ENCODE measurements around the gene FAM3D.

Gene FAM3D

DNA sequence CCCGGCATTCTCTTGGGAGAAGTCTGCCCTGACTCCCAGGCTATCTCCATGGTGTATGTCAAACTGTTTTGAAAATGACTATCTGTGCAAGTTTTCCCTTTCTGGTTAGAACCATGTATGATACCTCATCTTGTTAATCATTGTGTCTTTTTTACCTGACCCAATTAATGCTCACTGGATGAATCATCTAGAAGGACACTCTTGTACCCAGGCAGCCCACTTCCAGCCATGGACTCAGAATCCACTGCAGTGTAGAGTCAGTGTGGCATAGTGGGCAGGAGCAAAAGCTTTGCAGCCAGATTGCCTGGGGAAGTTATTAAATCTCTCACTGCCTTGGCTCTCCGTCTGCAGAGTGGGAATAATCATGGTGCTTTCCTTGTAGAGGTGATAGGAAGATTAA, 1.2 kb downstream of the FAM3D start:
- Histone ChIP-seq H3K4me1 (ENCODE audit: insufficient read depth, low read length) (no peaks in the 10 kb centered on the region), H3K9me3 (ENCODE audit: low read length) (no peaks in the 10 kb centered on the region), H3K27me3 (ENCODE audit: control insufficient read depth in 1 of 2, insufficient read depth in 2 of 2, low read length in 2 of 2) (no peaks in the 10 kb centered on the region), H3K27ac (ENCODE audit: low read depth, low read length) (no peak overlapping the region), H3K9ac (ENCODE audit: low read length) (no peak overlapping the region), H3K4me3 (ENCODE audit: low read depth in 1 of 2, low read length in 2 of 2) (no peak overlapping the region), H3K36me3 (ENCODE audit: insufficient read depth, low read length) (no peaks in the 10 kb centered on the region)

DNA sequence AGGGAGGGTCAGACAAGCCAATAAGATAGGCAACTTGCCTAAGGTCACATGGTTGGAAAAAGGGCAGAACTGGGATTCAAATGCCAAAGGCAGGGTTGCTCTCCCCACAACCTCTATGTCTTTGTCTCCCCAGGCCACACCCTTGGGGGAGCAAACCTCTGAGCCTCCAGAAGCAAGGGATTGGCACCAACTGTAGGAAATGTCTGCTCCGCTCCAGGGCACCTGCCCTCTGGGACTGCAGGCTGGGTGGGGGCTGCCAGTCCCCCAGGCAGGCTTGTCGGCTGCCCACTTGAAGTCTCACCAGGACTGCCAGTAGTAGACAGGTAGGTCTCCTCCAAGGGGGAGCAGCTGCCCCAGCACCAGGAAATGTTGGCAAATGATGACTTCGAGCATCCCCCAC, 2.0 kb downstream of the FAM3D start:
- Histone ChIP-seq H3K27me3 (ENCODE audit: control insufficient read depth in 1 of 2, insufficient read depth in 2 of 2, low read length in 2 of 2) (no peaks in the 10 kb centered on the region), H3K9me3 (ENCODE audit: low read length) (no peaks in the 10 kb centered on the region), H3K4me3 (ENCODE audit: low read depth in 1 of 2, low read length in 2 of 2) (no peak overlapping the region), H3K36me3 (ENCODE audit: insufficient read depth, low read length) (no peaks in the 10 kb centered on the region), H3K4me1 (ENCODE audit: insufficient read depth, low read length) (no peaks in the 10 kb centered on the region), H3K9ac (ENCODE audit: low read length) (no peak overlapping the region), H3K27ac (ENCODE audit: low read depth, low read length) (no peak overlapping the region)

DNA sequence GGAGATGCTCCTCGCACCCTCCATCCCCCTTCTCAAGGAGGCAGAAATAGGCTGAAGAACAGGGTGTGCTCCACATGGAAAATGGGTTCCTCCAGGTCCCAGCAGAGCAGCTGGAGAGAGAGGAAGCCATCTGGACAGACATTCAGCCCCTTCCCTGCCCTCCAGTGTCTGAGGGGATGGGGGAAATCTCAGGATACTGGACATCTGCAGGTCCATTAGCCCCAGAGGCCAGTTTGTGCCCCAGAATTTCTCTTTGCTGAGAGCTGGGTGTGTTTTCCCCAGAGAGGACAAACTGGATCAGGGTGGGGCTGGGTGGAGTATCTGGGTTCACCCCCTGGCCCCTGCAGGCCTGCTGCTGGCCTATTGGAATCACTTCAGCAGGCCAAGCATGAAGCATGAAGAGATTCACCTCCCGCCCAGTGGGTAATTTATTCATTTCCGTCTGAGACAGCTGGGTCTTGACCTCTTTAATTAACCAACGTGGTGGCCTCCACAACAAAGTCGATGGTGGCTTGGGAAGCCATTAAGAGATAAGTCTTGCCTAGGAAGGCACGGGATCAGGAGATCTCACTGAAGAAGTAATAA, 4.6 kb downstream of the FAM3D start:
- H3K9ac ChIP-seq (ENCODE audit: low read length) = no peak overlapping the region
- no peak overlapping the region for H3K27ac ChIP-seq (ENCODE audit: low read depth, low read length)
- no peaks in the 10 kb centered on the region for H3K27me3 ChIP-seq (ENCODE audit: control insufficient read depth in 1 of 2, insufficient read depth in 2 of 2, low read length in 2 of 2)
- no peaks in the 10 kb centered on the region for H3K4me1 ChIP-seq (ENCODE audit: insufficient read depth, low read length)
- H3K4me3 ChIP-seq (ENCODE audit: low read depth in 1 of 2, low read length in 2 of 2) = no peak overlapping the region
- H3K9me3 ChIP-seq (ENCODE audit: low read length) = no peaks in the 10 kb centered on the region
- no peaks in the 10 kb centered on the region for H3K36me3 ChIP-seq (ENCODE audit: insufficient read depth, low read length)

DNA sequence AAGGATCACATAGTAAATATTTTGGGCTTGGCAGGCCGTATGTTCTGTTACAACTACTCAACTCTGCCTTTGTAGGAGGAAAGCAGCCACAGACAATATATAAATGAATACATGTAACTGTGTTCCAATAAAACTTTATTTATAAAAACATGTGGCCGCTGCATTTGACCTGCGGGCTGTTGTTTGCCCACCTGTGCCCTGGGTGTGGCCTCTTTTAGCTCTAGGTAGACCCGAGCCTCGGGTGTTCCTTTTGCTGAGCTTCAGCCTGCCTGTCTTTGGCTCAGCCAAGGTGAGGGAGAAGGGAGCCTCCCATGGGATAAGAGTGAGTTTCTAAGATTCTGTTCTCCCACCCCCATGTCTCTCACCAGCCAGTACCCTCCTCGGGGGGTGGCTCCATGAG, 5.6 kb downstream of the FAM3D start:
- no peaks in the 10 kb centered on the region for H3K4me1 ChIP-seq (ENCODE audit: insufficient read depth, low read length)
- H3K9ac ChIP-seq (ENCODE audit: low read length) = no peak overlapping the region
- no peaks in the 10 kb centered on the region for H3K9me3 ChIP-seq (ENCODE audit: low read length)
- H3K36me3 ChIP-seq (ENCODE audit: insufficient read depth, low read length) = no peaks in the 10 kb centered on the region
- H3K27ac ChIP-seq (ENCODE audit: low read depth, low read length) = no peak overlapping the region
- no peak overlapping the region for H3K4me3 ChIP-seq (ENCODE audit: low read depth in 1 of 2, low read length in 2 of 2)
- H3K27me3 ChIP-seq (ENCODE audit: control insufficient read depth in 1 of 2, insufficient read depth in 2 of 2, low read length in 2 of 2) = no peaks in the 10 kb centered on the region

DNA sequence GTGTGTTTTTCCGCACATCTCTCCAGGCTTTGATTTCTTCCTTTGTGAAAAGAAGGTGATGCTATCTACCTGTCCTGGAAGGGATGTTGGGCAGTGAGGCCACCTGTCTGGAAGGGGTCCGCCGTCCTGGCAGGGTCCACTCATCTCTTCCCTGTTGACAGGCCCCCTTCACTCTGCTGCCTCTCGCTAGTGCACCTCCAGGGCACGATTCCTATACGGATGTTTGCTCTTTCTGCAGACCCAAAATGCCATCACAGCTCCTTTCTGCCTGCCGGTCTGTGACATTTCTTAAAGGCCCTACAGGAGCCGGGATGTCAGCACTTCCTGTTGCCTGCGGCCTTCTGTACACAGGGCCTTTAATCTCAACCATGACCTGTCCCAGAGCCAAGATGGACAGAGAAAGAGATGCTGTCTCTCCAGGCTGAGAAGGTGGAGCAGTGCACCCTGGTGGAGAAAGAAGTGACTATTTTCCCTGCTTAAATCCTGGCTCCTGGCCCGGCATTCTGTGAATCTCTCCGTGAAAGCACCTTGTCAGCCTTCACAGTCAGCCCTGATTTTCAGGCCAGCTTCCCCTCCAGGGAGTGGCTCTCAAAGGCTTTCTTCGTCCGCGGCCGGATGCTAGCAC, 7.4 kb downstream of the FAM3D start:
- Histone ChIP-seq H3K27ac (ENCODE audit: low read depth, low read length) (no peak overlapping the region), H3K4me1 (ENCODE audit: insufficient read depth, low read length) (no peaks in the 10 kb centered on the region), H3K4me3 (ENCODE audit: low read depth in 1 of 2, low read length in 2 of 2) (no peak overlapping the region), H3K36me3 (ENCODE audit: insufficient read depth, low read length) (no peaks in the 10 kb centered on the region), H3K9ac (ENCODE audit: low read length) (no peak overlapping the region), H3K27me3 (ENCODE audit: control insufficient read depth in 1 of 2, insufficient read depth in 2 of 2, low read length in 2 of 2) (no peaks in the 10 kb centered on the region), H3K9me3 (ENCODE audit: low read length) (no peaks in the 10 kb centered on the region)

DNA sequence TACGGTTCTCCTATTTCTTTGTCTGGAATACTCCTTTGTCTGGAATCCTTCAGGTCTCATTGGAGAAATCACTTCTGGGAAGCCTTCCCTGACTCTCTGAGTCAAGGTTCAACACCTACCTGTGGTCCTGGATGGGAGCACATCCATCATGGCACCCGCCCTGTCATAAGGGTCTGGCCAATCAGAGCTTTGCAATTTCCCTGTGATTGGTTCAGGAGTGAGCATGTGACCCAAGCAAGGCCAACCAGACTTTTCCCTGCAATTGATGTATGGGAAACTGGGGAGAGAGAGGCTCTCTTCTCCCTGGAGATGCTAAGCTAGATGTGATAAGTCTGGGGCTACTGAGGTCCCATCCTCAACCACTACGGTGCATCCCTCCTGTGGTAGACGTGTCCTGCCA, 8.1 kb downstream of the FAM3D start:
- Histone ChIP-seq H3K4me1 (ENCODE audit: insufficient read depth, low read length) (no peaks in the 10 kb centered on the region), H3K27ac (ENCODE audit: low read depth, low read length) (no peak overlapping the region), H3K27me3 (ENCODE audit: control insufficient read depth in 1 of 2, insufficient read depth in 2 of 2, low read length in 2 of 2) (no peaks in the 10 kb centered on the region), H3K36me3 (ENCODE audit: insufficient read depth, low read length) (no peaks in the 10 kb centered on the region), H3K4me3 (ENCODE audit: low read depth in 1 of 2, low read length in 2 of 2) (no peak overlapping the region), H3K9me3 (ENCODE audit: low read length) (no peaks in the 10 kb centered on the region), H3K9ac (ENCODE audit: low read length) (no peak overlapping the region)

DNA sequence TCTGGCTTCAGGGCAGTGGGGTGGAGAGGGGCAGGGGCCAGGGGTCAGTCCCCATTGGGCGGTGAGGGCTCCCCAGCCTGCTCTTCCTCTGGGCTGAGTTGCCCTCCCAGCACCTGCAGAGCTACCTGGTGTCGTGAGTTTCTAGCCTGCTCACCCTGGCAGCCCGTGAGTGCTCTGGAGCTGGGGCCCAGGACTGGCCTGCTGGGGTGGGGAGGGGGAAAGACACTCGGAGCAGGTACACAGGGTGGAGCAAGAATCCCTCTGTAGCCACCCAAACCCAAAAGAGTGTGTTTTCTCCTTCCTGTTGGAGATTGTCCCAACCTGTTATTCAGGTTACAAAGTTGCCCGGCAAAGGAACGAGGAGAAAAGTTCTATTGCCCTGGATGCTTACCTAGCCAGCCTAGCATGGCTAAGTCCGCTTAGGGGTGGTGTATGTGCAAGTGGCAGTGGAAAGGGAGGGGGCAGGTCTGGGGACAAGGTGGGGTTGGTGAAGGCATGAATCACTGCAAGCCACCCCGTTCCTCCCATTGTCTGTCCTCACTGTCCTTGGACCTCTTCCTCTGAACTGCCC, 8.9 kb downstream of the FAM3D start:
- Histone ChIP-seq H3K9ac (ENCODE audit: low read length) (no peak overlapping the region), H3K4me1 (ENCODE audit: insufficient read depth, low read length) (no peaks in the 10 kb centered on the region), H3K4me3 (ENCODE audit: low read depth in 1 of 2, low read length in 2 of 2) (no peak overlapping the region), H3K36me3 (ENCODE audit: insufficient read depth, low read length) (no peaks in the 10 kb centered on the region), H3K27me3 (ENCODE audit: control insufficient read depth in 1 of 2, insufficient read depth in 2 of 2, low read length in 2 of 2) (no peaks in the 10 kb centered on the region), H3K27ac (ENCODE audit: low read depth, low read length) (no peak overlapping the region), H3K9me3 (ENCODE audit: low read length) (no peaks in the 10 kb centered on the region)

DNA sequence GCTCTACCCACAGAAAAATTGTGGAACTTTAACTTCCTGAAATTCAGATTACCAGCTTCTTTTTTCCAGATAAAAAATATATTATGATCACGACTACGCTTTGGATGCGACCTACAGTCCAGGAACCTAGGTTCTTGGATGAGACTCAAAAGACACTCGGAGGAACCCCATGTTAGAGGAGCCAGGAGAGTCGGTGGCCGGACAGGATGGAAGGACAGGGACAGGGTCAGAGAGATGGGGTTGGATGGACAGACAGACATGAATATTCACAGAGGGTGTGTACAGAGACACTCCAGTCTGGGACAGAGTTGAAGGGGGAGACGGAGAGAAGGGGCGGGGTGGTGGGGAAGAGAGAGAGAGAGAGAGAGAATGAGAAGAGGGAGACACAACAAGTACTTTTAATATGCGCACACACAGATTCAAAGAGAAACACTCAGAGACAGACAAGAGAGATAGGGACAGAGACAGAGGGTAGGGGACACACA, 9.5 kb downstream of the FAM3D start:
- no peaks in the 10 kb centered on the region for H3K9me3 ChIP-seq (ENCODE audit: low read length)
- no peak overlapping the region for H3K9ac ChIP-seq (ENCODE audit: low read length)

DNA sequence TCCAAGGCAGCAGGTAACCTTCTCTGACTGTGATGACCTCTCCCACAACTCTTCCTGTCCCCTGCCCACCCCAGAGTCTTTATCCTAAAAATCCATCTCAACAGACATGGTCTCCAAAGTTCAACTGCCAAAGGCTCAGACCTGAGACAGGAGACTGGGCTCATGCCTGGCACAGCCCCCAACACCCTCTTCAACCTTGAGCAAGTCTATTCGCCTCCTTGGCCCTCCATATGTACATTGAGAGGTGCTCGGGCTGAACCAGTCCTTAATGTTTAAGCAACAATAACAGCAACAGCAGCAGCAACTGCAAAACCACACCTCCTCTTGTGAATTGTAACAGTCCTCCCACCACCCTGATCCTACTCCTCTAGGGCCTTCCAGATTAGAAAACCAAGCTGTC, 9.9 kb downstream of the FAM3D start:
- H3K4me1 ChIP-seq (ENCODE audit: insufficient read depth, low read length) = no peaks in the 10 kb centered on the region
- H3K9me3 ChIP-seq (ENCODE audit: low read length) = no peaks in the 10 kb centered on the region
- no peak overlapping the region for H3K4me3 ChIP-seq (ENCODE audit: low read depth in 1 of 2, low read length in 2 of 2)
- no peak overlapping the region for H3K27ac ChIP-seq (ENCODE audit: low read depth, low read length)
- no peaks in the 10 kb centered on the region for H3K36me3 ChIP-seq (ENCODE audit: insufficient read depth, low read length)
- no peak overlapping the region for H3K9ac ChIP-seq (ENCODE audit: low read length)
- H3K27me3 ChIP-seq (ENCODE audit: control insufficient read depth in 1 of 2, insufficient read depth in 2 of 2, low read length in 2 of 2) = no peaks in the 10 kb centered on the region

More for the DNA sequence above, 9.5 kb downstream of the FAM3D start:
- no peaks in the 10 kb centered on the region for H3K4me1 ChIP-seq (ENCODE audit: insufficient read depth, low read length)
- H3K27me3 ChIP-seq (ENCODE audit: control insufficient read depth in 1 of 2, insufficient read depth in 2 of 2, low read length in 2 of 2) = no peaks in the 10 kb centered on the region
- no peak overlapping the region for H3K4me3 ChIP-seq (ENCODE audit: low read depth in 1 of 2, low read length in 2 of 2)
- no peak overlapping the region for H3K27ac ChIP-seq (ENCODE audit: low read depth, low read length)
- no peaks in the 10 kb centered on the region for H3K36me3 ChIP-seq (ENCODE audit: insufficient read depth, low read length)

DNA sequence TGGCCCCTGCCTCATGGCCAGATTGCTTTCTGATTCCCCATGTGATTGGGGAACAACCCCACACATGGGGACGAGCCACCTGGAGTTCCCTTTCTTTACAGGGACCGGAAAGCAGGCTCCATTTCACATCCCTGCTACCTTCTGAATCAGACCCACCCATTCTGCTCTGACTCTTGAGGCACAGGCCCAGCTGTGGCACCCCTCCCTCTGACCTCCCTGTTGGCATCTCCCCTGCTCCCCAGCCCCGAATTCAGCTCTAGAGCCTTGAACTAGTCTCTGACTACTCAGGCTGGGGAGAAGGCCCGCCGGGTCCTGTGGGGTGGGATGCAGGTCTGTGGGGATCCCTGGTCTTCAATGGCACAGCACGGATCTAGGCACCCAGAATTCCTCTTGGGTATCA, 12.1 kb downstream of the FAM3D start:
- Histone ChIP-seq H3K4me3 (ENCODE audit: low read depth in 1 of 2, low read length in 2 of 2) (no peak overlapping the region), H3K36me3 (ENCODE audit: insufficient read depth, low read length) (no peaks in the 10 kb centered on the region), H3K9me3 (ENCODE audit: low read length) (no peaks in the 10 kb centered on the region), H3K27me3 (ENCODE audit: control insufficient read depth in 1 of 2, insufficient read depth in 2 of 2, low read length in 2 of 2) (no peaks in the 10 kb centered on the region), H3K9ac (ENCODE audit: low read length) (no peak overlapping the region), H3K4me1 (ENCODE audit: insufficient read depth, low read length) (no peaks in the 10 kb centered on the region), H3K27ac (ENCODE audit: low read depth, low read length) (no peak overlapping the region)

DNA sequence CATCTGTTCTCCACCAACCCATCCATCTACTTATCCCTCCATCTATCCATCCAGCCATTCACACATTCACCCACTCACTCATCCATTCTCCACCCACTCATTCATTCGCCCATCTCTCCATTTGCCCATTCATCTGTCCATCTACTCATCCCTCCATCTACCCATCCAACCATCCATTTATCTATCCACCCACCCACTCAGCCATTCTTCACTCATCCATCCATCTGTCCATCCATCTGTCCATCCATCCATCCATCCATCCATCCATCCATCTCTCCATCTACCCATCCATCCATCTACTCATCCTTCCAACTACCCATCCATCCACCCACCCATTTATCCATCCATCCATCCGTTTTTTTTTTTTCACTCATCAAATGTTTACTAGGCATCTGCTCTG, 13.9 kb downstream of the FAM3D start:
- H3K27me3 ChIP-seq (ENCODE audit: control insufficient read depth in 1 of 2, insufficient read depth in 2 of 2, low read length in 2 of 2) = no peaks in the 10 kb centered on the region
- no peak overlapping the region for H3K27ac ChIP-seq (ENCODE audit: low read depth, low read length)
- H3K4me3 ChIP-seq (ENCODE audit: low read depth in 1 of 2, low read length in 2 of 2) = no peak overlapping the region
- no peaks in the 10 kb centered on the region for H3K36me3 ChIP-seq (ENCODE audit: insufficient read depth, low read length)
- no peak overlapping the region for H3K9ac ChIP-seq (ENCODE audit: low read length)
- H3K9me3 ChIP-seq (ENCODE audit: low read length) = no peaks in the 10 kb centered on the region
- H3K4me1 ChIP-seq (ENCODE audit: insufficient read depth, low read length) = peaks cover 1% of the 10 kb centered on the region

DNA sequence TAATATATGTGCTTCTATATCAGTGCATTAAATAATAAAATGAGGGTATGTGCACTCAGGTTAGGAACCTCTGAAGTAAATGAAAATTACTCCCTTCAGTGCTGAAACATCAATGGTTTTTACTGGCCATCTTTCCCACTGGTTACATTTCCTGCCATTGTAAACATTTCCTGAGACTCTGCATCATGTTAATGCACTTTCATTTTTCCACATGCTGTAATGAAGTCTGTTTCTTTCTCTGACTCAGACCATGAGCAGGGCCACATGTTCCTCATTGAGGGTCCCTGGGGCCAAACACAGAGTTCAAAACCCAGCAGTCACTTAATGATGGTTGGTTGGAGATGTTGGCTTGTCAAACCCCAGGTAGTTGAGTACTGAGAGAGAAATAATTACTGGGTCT, 15.3 kb downstream of the FAM3D start:
- peaks cover 10% of the 10 kb centered on the region for H3K4me1 ChIP-seq (ENCODE audit: insufficient read depth, low read length)
- H3K4me3 ChIP-seq (ENCODE audit: low read depth in 1 of 2, low read length in 2 of 2) = no peak overlapping the region
- H3K27ac ChIP-seq (ENCODE audit: low read depth, low read length) = no peak overlapping the region
- no peaks in the 10 kb centered on the region for H3K27me3 ChIP-seq (ENCODE audit: control insufficient read depth in 1 of 2, insufficient read depth in 2 of 2, low read length in 2 of 2)
- H3K9ac ChIP-seq (ENCODE audit: low read length) = no peak overlapping the region
- no peaks in the 10 kb centered on the region for H3K9me3 ChIP-seq (ENCODE audit: low read length)
- no peaks in the 10 kb centered on the region for H3K36me3 ChIP-seq (ENCODE audit: insufficient read depth, low read length)
